GM12801 (cell line): ENCODE data around the gene RRAGC.

Source experiments
- CTCF ChIP-seq: IDR thresholded peaks from one replicate; pipeline ENCODE4 v1.5.1; 2011; ENCODE audit warnings: control low read depth; ENCODE audit not compliant: insufficient read length; ENCODE audit errors: extremely low read depth

The RRAGC gene

DNA sequence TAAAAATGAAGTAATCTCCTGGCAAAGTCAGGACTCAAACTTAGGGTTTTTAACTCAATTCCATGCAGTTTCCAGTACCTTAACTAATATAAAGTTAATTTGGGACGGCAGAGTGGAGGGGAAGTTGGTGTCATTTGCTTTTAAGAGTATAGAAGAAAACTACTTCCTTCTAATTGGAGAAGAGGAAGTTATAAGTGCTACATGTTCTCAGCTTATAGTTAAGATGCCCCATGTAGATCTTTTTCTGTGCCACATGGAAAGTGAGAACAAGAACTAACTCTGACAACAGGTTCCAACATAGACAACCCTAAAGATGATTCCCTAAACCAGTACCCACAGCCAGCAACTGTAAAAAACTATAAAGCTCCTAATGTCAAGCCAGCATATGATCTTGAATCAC, 11.5 kb downstream of the RRAGC start:
- TF ChIP-seq CTCF, result no peak

DNA sequence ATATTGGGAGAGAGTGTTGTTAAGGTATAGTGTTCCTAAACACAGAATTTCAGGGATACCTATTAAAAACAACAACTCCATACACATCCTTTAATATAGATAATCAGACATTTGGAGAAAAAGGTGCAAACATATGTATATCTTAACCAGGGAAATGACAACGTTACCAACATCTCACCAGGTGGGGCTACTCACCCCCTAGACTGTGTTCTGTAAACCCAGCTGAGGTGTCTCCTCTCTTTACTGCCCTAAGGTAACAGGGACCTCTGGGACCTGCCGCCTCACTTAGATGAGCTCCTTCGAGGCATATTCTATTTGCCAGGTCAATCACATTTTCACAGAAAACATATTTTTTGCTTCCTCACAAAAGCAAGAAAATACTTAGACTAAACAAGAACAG, 13.4 kb downstream of the RRAGC start:
- TF ChIP-seq CTCF, result no peak

GRCh38 chr1:38840281-38840680, 19.3 kb downstream of the RRAGC start:
- TF ChIP-seq CTCF, result no peak

DNA sequence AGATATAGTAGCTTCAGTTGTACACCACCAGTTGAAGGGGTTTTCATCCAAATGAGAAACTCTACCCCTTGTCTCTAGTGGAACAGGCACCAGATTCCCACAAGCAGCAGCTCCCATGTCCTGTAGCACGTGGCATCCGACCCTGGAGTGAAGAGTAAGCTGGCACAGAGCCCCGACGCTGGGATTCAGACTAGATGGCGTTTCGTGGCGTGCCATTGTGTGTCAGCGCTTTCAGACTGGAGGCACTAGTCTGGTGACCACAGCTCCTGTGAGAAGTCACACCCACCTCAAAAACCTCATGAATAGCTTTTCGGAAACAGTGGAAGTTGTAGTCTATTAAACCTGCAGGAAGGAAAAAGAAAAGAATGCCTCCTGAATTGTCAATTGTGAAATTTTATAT, 20.2 kb downstream of the RRAGC start:
- no peak for TF ChIP-seq CTCF

DNA sequence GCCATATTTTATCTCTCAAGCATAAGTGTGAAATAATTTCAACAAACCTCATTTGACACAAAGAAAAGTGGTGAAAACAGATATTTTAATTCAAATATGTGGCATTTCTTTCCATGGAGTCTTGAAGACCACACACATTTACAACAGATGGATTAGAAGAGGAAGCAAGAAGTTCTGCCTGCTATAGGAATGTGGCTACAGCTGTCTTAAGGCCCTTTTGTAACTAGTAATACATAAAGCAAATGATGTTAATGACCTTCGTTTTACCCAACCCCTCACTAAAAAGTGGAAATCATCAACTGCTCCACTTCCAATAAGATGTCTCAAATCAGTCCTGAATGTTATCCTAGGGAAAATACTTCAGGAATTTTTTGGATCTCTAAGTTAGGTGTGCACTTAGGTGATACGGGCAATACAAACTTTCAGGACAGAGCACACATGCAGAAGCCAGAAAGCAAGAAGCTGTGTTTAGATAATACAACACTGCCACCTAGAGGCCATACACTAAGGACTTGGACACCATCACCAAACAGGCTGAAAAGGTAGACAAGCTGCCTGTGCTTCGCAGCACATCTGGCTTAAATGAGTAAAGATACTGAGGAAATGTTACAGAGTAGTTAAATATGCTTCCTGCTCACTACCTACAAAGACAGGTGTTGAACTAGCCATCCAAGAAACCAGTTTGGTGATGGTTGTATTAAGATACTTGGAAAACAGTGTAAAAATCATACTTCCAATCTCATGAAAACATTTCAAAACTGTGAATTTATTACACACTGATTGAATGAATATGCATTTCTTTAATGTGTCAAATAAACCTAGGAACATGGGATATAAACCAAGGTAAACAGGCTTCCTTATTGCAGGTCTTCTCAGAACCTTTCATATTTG, 24.4 kb downstream of the RRAGC start:
- TF ChIP-seq CTCF, result no peak

DNA sequence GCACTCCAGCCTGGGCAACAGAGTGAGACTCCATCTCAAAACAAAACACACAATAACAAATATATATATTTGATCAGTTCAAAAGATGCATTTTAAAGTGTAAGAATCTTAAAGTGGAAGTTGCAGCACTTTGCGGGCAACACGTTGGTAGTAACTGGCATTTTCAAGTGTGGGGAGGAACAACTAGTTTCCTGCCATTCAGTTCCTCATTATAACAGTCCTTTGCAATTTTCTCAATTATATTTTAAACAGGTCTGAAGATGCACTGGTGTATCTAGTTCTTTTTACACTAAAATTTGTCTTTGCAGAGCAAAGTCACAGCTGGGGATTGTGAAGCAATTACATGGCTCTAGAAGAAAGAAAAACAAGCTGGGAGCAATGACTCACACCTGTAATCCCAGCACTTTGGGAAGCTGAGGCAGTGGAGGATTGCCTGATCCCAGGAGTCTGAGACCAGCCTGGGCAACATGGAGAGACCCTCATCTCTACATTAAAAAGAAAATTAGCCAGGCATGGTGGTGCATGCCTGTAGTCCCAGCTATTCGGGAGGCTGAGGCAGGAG, 25.3 kb downstream of the RRAGC start:
- no peak for TF ChIP-seq CTCF

DNA sequence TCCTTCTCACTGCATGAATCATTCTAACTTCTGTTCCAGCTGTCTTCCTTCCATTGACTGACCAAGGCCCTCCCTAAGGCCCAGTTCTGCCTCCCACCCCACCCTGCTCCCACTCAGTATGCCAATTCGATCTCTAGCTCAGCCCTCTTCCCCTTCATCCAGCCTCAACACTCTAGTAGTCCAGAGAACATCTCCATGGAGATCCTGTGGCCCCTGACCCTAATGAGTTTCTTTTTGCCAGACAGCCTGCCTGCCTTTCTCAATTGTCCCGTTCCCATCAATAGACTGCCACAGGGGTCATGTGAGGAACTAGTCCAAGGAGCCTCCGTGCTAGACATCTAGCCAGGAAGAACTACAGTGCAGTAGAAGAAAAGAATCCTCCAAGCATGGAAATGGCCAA, 26.4 kb downstream of the RRAGC start:
- TF ChIP-seq CTCF, result no peak
